ENCODE results near the gene PRKAR1B.

Gene PRKAR1B

DNA sequence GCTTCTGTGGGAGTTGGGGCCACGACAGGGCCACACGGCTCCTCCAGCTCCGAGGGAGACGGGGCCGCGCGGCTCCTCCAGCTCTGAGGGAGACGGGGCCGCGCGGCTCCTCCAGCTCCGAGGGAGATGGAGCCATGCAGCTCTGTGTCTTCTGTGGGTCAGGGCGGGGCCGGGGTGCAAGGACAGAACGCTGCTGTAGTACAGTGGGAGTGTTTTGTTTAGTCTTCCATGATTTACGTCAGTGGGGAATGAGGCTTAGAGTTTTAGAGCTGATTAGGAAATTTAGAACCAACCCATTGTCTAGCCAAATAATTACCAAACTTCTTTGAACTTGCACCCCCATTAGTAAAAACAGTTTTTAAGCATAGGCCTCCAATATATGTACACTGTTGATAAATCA is 32.9 kb upstream of the PRKAR1B start:
- TF ChIP-seq, protein P1, sequence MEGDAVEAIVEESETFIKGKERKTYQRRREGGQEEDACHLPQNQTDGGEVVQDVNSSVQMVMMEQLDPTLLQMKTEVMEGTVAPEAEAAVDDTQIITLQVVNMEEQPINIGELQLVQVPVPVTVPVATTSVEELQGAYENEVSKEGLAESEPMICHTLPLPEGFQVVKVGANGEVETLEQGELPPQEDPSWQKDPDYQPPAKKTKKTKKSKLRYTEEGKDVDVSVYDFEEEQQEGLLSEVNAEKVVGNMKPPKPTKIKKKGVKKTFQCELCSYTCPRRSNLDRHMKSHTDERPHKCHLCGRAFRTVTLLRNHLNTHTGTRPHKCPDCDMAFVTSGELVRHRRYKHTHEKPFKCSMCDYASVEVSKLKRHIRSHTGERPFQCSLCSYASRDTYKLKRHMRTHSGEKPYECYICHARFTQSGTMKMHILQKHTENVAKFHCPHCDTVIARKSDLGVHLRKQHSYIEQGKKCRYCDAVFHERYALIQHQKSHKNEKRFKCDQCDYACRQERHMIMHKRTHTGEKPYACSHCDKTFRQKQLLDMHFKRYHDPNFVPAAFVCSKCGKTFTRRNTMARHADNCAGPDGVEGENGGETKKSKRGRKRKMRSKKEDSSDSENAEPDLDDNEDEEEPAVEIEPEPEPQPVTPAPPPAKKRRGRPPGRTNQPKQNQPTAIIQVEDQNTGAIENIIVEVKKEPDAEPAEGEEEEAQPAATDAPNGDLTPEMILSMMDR (IDR thresholded peaks at IDR 0.05; ENCODE audit: low read length), result no peak
- TF ChIP-seq EZH2 (IDR thresholded peaks at IDR 0.05; ENCODE audit: borderline replicate concordance, low read length), result no peak
- Histone ChIP-seq H3K4me1 (ENCODE audit: insufficient read depth, low read length, severe bottlenecking) (no peaks in the 10 kb centered on the region), H2AFZ (ENCODE audit: low read length) (no peak overlapping the region), H3K27ac (ENCODE audit: low read depth, low read length, poor library complexity, severe bottlenecking) (no peak overlapping the region), H3K9me2 (ENCODE audit: low read depth, low read length) (no peaks in the 10 kb centered on the region), H3F3A (ENCODE audit: insufficient read depth, low read length) (no peaks in the 10 kb centered on the region), H3K36me3 (ENCODE audit: insufficient read depth, low read length) (peaks cover 74% of the 10 kb centered on the region), H3K9me3 (ENCODE audit: low read length) (no peaks in the 10 kb centered on the region), H3K27me3 (ENCODE audit: insufficient read depth, low read length) (no peaks in the 10 kb centered on the region), H3K4me2 (ENCODE audit: low read length) (no peak overlapping the region), H3K9ac (ENCODE audit: low read length) (no peak overlapping the region), H3K79me2 (ENCODE audit: insufficient read depth, low read length) (no peaks in the 10 kb centered on the region), H3K4me3 (ENCODE audit: low read depth, low read length, poor library complexity, severe bottlenecking) (no peak overlapping the region), H4K20me1 (ENCODE audit: insufficient read depth, low read length) (no peaks in the 10 kb centered on the region)

DNA sequence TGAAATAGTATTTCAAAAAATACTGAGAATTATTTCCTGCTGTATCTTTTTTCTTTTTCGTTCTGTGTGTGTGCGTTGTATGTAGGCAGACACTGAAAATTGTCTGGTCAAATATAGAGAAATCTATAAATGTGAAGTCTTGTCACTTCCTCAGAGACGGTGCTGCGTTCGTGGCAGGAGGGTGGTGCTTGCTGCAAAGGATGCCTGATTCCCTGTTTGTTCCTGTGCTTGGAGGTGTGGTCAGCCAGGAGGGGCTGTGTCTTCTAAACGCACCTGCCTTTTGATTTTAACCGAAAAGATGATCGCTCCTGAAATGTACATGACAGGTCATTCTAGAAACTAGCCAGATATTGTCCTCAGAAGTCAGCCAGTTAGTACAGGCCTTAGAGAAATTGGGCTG is 32.5 kb upstream of the PRKAR1B start:
- no peaks in the 10 kb centered on the region for H3K27me3 ChIP-seq (ENCODE audit: insufficient read depth, low read length)
- peaks cover 74% of the 10 kb centered on the region for H3K36me3 ChIP-seq (ENCODE audit: insufficient read depth, low read length)
- no peak overlapping the region for H3K4me3 ChIP-seq (ENCODE audit: low read depth, low read length, poor library complexity, severe bottlenecking)
- no peaks in the 10 kb centered on the region for H3K4me1 ChIP-seq (ENCODE audit: insufficient read depth, low read length, severe bottlenecking)
- no peaks in the 10 kb centered on the region for H4K20me1 ChIP-seq (ENCODE audit: insufficient read depth, low read length)
- H3K9me2 ChIP-seq (ENCODE audit: low read depth, low read length), result no peaks in the 10 kb centered on the region
- no peak for TF ChIP-seq EZH2 (IDR thresholded peaks at IDR 0.05; ENCODE audit: borderline replicate concordance, low read length)
- TF ChIP-seq, protein P1 (IDR thresholded peaks at IDR 0.05; ENCODE audit: low read length), result no peak
- no peaks in the 10 kb centered on the region for H3K79me2 ChIP-seq (ENCODE audit: insufficient read depth, low read length)
- no peak overlapping the region for H2AFZ ChIP-seq (ENCODE audit: low read length)
- H3K4me2 ChIP-seq (ENCODE audit: low read length), result no peak overlapping the region
- no peak overlapping the region for H3K27ac ChIP-seq (ENCODE audit: low read depth, low read length, poor library complexity, severe bottlenecking)
- no peaks in the 10 kb centered on the region for H3K9me3 ChIP-seq (ENCODE audit: low read length)
- no peak overlapping the region for H3K9ac ChIP-seq (ENCODE audit: low read length)
- H3F3A ChIP-seq (ENCODE audit: insufficient read depth, low read length), result no peaks in the 10 kb centered on the region

GRCh38 chr7:757741-758163 is 30.7 kb upstream of the PRKAR1B start:
- Histone ChIP-seq H3K4me3 (ENCODE audit: low read depth, low read length, poor library complexity, severe bottlenecking) (no peak overlapping the region), H3K9me2 (ENCODE audit: low read depth, low read length) (no peaks in the 10 kb centered on the region), H3K36me3 (ENCODE audit: insufficient read depth, low read length) (peaks cover 64% of the 10 kb centered on the region), H3K79me2 (ENCODE audit: insufficient read depth, low read length) (no peaks in the 10 kb centered on the region), H3F3A (ENCODE audit: insufficient read depth, low read length) (no peaks in the 10 kb centered on the region), H4K20me1 (ENCODE audit: insufficient read depth, low read length) (no peaks in the 10 kb centered on the region), H3K27me3 (ENCODE audit: insufficient read depth, low read length) (no peaks in the 10 kb centered on the region), H3K4me1 (ENCODE audit: insufficient read depth, low read length, severe bottlenecking) (no peaks in the 10 kb centered on the region), H3K4me2 (ENCODE audit: low read length) (no peak overlapping the region), H2AFZ (ENCODE audit: low read length) (no peak overlapping the region), H3K9ac (ENCODE audit: low read length) (no peak overlapping the region), H3K9me3 (ENCODE audit: low read length) (no peaks in the 10 kb centered on the region), H3K27ac (ENCODE audit: low read depth, low read length, poor library complexity, severe bottlenecking) (no peak overlapping the region)
- TF ChIP-seq, protein P1 (IDR thresholded peaks at IDR 0.05; ENCODE audit: low read length), result no peak
- no peak for TF ChIP-seq EZH2 (IDR thresholded peaks at IDR 0.05; ENCODE audit: borderline replicate concordance, low read length)

All from OCI-LY1 (cell line).